Hematopoietic multipotent progenitor cell treated with erythropoietin and hydrocortisone succinate and interleukin-3 and kit ligand, for 6 days (in vitro differentiated cells): Measurements from ENCODE around the gene YEATS2.
"Not testable (repeated sequence)": the region's sequence is repeated elsewhere in the genome, so short reads cannot be mapped to it uniquely, and the experiment has no call there.

Experiments
- DNase-seq: peaks from one replicate; pipeline ENCODE4 v3.0.0-alpha.2; 2015

The YEATS2 gene

DNA sequence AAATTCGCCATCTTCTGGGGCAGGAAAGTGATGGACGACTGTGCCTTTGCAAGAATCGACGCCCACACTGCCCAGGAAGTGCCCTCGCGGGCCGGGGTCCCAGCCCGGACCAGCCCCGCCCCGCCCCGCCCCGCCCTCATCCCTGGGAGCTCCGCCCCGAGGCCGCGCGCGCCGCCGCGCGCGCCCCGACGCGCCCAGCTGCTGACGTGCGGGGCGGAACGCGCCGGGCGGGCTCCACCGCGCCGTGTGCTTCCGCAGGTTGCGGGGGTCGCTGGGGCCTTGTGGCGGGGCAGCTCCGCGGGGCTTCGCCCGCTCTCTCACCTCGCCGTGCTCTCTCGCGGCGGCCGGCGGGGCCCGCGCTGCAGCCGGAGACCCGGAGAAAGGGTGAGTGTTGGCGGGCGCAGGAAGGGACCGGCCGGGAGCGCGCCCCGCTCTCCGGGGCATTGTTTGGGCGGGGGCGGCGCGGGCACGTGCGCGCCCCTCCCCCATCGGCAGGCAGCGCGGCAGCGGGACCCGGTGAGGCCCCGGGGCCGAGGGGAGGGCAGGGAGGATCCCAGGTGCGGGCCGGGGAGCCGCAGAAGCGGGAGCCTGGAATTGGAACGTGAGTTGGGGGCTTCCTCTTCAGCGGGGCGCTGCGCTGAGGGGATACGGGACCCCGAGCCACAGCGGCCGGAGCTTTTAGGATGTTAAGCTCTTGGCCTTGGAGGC lies at the start of gene YEATS2:
Gene YEATS2, plus strand, starts transcription at position 188 of the 708 bp plus-strand sequence. CDS start 17,366 bp downstream, outside the sequence.
- DNase-seq = peak; percentile 84

- DNase-seq = no peak
These were observed 47.0 kb upstream of the YEATS2 start for GRCh38 chr3:183650554-183650953.

GRCh38 chr3:183653209-183654064 lies 44.2 kb upstream of the YEATS2 start:
- DNase-seq = no peak

GRCh38 chr3:183654727-183655126 lies 42.9 kb upstream of the YEATS2 start:
- DNase-seq = no peak

DNA sequence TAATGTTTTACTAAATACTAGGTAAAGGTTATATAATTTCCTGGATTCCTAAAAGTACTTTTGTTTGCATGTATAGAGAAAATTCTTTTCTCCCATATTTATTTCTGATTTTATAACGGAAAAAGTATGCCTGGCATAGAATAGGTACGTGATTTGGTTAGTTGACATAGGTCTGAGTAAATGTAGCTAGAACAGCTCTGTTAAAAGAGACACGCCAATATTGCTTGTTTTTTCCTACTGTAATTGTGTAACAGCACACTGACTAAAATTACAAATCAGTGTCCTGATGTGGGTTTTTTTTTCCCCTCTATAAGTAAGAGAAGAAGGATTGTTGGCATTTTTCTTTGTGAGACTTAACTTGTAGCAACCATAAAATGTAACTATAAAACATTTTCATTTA lies 35.5 kb upstream of the YEATS2 start:
- DNase-seq = no peak

- DNase-seq = no peak
These were observed 32.6 kb upstream of the YEATS2 start for GRCh38 chr3:183664913-183665381.

DNA sequence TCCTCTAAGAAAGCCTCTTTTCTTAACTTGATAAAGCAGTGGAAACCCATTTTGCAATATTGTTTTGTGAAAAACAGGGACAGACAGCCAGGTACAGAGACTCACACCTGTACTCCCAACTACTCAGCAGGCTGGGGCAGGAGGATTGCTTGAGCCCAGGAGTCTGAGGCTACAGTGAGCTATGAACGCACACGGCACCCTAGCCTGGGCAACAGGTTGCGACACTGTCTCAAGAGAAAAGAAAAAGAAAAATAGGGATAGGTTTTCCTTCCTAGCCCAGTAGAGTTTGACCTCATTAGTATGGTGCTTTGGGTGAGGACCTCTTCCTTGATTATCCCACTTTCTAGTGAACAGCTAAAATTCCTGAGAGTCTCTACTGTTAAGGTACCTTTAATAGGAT lies 17.5 kb upstream of the YEATS2 start:
- no peak for DNase-seq

- DNase-seq = no peak
These were observed 9.9 kb upstream of the YEATS2 start for GRCh38 chr3:183687705-183688104.

DNA sequence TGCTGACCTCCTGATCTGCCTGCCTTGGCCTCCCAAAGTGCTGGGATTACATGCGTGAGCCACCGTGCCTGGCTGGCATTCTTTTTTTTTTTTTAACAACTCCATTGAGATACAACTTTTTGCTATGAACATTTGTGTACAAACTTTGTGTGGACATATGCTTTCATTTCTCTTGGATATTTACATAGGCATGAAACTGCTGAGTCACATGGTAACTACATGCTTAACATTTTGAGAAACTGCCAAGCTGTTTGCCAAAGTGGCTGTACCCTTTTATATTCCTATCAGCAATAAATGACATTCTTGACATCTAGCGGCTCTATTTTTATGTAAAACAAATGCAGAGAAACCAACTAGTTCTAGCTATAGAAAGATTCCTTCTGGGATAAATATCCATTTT lies 8.7 kb upstream of the YEATS2 start:
- DNase-seq = peak; percentile 73

GRCh38 chr3:183689621-183690020 lies 8.0 kb upstream of the YEATS2 start:
- not testable (repeated sequence) for DNase-seq

GRCh38 chr3:183690402-183690995 lies 7.1 kb upstream of the YEATS2 start:
- DNase-seq = no peak

DNA sequence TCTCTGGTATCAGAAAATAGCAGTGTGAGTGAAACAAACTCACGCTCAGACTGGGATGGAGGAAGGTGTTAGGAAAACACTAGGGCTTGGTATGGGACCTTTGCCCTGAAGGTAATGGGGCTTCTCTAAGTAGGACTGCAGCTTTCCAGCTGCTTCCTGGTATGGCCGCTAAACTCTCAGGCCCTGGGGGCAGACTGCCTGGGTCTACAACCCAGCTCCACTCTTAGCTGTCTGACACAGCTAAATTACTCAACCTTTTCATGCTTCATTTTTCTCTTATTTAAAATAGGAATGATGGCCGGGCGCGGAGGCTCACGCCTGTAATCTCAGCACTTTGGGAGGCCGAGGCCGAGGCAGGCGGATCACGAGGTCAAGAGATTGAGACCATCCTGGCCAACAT lies 5.2 kb upstream of the YEATS2 start:
- no peak for DNase-seq

DNA sequence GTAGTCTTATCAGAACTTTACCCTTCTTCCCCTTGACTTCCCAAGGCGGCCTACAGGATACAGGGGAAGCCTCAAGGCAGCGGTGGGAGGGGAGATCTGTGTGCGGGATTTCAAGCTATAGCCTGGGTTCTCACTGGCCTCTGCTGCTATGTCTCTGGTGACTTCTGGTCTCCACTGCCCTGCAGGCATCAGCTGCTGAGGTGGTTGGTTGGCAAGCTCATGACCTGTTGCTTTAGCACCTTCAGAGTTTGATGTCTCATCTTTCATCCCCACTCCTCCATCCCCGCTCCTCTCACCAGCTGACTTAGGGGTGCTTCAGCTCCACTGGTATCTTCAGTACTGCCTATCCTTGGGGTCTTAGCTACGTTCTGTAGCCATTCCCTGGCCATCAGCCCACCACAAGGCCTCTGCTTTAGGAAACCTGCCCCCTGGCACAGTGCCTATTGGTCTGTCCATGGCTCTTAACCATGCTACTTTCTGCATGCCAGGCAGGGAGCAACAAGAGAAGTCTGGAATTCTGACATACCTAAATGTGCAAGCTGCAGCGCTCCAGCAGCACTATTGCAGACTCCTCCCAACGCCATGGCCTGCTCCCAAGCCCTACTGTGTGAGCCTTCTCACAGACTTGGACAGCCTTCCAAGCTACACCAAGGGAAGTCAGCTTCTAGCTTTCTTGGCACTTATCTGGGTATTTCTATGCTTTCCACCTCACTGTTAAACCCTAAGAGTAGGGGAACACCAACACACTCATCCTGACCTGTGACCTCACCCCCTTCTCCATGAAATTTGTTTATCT lies 1.8 kb upstream of the YEATS2 start:
- DNase-seq = no peak

- DNase-seq = no peak
These were observed 431 bp upstream of the YEATS2 start for GRCh38 chr3:183697123-183697609.

DNA sequence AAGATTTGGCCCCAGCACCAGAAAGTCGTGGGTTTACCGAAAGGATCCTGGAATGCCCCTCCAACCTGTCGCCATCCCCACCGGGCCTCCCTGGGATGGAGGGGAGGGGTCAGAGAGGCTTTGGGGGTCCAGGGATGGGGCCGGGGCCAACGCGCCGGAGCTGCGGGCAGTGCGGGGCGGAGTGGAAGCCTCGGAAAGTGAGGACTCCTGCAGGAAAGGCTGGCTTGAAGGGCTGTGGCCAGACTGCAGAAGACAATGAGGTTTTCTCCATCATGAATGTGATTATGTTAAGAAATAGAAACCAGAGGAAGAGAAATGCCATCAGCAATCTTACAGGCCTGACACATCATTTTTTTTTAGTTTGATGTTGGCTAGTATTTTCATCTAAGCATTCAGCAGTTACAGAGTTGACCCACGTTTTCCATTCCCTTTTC lies 738 bp downstream of the YEATS2 start:
- DNase-seq = peak; percentile 55

DNA sequence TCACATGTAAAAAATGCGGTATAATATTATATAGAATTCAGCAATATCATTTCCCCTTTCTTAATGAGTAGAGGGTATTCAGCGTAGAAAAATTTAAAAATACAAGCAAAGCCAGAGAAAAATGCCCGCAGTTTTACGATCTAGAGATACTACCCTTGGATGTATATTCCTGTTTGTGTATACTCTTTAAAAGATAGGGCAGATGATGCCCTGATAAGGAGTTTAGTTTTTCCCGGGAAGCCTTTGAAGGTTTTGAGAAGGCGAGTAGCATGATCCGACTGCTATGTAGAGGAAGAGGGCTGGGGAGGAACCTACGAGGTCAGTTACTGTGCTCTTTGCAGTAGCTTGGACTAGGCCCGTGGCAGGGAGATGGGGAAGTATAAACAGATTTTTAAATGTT lies 1.2 kb downstream of the YEATS2 start:
- peak; percentile 61 for DNase-seq

GRCh38 chr3:183699238-183699947 lies 1.8 kb downstream of the YEATS2 start:
- DNase-seq = no peak

GRCh38 chr3:183701744-183702143 lies 4.1 kb downstream of the YEATS2 start:
- no peak for DNase-seq

- not testable (repeated sequence) for DNase-seq
These were observed 6.3 kb downstream of the YEATS2 start for GRCh38 chr3:183703892-183704291.

DNA sequence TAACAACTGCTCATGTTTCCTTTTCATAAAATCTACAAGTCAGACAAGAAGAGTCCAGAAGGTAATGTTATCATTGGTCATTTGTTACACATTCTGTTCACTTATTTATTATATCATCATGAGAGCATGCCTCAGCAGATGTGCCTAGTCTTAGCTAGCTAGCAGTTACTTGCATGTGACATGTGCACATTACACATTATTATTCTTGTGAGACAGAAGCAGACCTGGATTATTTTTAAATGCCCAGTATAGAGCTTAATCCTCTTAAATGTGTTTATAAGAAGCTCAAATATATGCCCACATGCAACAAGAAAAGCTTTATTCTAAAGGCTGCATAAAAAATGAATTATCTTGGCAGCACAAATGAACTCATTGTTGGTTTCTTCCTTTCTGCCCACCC lies 12.6 kb downstream of the YEATS2 start:
- DNase-seq = no peak

- no peak for DNase-seq
These were observed 13.9 kb downstream of the YEATS2 start for GRCh38 chr3:183711516-183711915.

DNA sequence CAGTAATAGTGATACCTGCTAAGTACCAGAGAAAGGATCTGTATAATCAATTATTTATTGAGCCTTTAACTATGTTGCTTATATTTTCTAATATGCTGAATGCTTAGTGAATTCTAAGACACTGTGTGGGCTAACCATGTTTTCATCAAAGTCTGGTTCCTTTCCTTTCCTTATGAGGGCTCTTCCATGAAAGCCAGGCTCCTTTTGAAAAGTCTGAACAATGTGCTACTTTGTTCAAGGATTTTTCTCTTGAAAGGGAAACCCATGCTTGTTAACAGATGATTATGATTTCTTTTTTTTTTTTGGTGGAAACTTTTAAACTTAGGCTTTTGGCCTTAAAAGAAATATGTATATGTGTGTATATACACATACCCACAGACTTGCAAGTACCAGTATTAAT lies 17.0 kb downstream of the YEATS2 start:
- no peak for DNase-seq
